Fibroblast of skin of scalp (primary cell): ENCODE results near the gene GPAM.
A peak's percentile ranks its signal among the peaks of the same experiment; 100 is the strongest.

Experiments
- DNase-seq: peaks from one replicate; pipeline ENCODE4 v3.0.0-alpha.2; 2013

The GPAM gene

DNA sequence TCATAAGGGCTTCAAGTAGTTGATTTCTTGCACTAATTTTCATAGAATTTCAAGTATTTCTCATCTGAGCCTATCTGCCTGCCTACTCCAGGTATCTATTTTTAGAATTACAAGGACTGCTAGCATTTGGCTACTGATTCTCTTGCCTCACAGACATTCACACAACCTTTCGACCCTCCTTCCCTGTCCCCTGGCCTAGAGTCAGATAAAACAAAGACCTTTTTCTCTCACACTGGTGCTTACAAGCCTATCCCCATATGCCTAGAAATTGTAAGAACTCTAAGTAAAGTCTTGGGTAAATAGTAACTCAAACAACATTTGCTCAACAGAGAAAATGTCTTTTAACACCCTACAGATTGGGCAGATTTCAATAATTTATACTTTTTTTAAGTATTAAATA, 6.3 kb downstream of the GPAM start:
- DNase-seq: peak; percentile 21

DNA sequence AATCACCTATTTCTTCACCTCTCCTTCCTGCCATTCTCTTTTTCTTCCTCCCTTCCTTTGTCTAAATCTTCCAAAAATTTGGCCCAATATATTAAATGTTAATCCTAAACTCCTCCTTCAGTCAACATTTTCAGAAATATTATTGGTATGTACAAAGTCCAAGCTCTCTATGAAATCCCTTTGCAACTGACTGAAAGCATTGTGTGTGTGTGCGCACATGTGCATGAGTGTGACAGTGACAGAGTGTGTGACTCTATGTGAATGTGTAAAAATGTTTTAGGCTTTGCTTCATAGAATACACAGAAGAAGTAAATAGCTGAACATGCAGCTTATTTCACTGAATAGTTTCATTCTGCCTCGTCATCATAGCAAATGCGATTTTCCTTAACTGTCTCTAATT, 7.0 kb downstream of the GPAM start:
- DNase-seq: no peak

DNA sequence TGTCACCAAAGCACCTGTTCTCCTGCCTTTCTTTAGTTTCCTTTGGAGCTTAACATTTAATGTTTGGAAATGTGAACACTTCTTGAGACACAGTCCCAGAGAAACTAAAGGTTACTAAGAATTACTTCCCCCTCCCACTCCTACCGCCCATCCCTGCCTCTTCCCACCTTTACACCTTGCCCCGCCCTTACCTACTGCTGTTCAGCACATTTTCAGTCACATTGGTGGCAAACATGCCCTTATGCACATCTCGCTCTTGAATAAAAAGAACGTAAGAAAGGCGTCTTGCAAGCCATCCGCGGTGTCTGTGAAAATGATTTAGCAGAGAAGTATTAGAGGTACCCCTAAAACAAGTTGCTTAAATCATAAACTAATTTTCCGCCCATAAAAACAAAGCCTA, 8.2 kb downstream of the GPAM start:
- no peak for DNase-seq

DNA sequence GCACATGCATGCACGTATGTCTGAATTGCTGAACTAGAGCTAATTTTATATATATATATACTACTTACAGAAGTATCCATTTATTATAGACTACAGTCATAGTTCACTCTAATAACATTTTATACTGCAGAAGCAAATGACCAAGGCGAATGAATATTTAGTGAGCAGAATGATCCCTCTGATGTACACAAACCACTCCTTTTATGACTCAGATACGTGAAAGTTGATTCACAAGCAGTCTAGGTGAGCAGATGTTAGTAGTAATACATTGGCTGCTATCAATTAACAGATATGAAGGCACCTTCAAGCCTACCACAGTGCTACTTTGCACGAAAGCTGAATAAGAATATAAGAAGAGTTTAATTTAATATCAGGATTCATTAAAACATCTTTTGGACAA, 10.4 kb downstream of the GPAM start:
- no peak for DNase-seq

DNA sequence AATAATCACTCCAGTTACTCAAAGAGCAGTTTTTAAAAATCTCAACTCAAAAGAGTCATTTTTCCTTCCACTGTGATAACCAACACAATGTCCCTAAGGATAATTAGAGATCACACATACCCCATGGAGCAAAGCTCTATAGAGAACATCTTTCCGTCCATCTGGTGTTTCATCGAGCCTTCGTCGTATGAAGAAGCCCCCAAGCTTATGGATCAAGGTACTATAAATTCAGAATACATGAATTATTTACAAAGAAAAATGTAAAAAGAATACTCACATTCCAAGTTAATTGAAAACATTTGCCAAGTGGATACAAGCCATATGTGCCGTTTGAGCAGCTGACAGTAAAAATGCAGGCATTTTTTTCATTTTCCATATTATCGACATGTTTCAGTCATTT, 14.8 kb downstream of the GPAM start:
- DNase-seq: no peak

DNA sequence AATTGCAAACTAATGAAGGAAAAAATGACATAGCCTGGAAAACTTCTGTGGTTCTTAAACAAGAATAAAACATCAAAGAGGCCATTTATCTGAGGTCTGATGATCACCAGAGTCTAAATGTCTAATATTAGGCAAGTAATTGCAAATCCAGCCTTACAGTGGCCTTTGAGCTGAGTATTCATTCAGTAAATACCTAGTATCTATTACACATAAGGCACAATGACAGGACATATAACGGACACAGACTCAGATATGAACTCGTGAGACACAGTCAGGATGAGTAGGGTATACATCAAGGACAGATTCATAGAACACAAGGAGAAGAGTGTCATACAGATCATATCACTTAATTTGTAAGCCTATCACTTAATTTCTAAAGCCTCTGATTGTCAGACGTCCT, 16.8 kb downstream of the GPAM start:
- DNase-seq: no peak

DNA sequence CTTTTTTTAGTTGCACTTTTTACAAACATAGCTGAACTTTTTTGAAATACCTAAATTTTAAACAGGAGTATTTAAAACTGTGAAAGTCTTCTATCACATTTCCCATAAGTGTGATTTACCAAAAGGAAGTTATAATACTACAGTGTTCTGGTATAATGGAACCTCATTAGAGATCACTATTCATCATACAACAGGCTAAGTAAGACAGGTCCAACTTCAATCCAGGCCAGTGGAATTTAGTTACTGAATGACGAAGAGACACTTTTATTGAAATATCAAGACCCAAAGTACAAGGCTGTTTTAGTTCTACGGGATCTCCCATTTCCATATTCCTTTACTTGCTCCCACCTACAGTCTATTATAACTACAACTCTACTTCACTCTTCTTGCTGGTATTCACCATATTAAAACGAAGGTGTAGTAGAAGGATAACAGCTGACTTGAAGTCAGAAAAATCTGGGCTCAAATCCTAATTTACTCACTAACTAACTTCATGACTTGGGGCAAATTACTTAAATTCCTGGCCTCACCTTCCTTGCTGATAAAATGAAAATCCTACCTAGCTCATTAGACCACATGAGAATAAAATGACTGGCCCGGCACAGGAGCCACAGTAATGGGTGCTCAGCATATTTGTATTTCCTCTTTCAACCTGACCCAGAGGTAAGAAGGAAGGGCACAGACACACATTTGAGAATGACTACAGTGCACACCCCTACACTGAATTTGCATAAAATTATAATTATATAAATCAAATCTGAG, 21.6 kb downstream of the GPAM start:
- no peak for DNase-seq

DNA sequence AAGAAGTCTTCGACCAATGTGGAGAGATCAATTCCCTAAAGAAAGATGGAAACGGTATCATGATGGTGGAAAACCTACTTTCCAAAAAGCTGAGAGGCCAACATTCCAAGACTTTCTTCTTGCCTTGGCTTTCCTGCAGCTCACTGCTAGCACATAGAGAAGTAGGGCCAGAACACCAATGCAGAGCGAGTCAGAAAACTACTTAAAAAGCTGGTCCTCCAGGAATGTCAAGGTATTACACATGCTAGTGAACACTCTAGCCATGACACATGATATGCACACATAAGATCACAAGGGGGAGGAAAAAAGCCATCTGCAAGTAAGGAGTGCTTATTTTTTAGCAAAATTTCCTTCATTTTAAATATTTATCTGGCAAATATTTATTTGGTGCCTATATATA, 22.7 kb downstream of the GPAM start:
- no peak for DNase-seq

DNA sequence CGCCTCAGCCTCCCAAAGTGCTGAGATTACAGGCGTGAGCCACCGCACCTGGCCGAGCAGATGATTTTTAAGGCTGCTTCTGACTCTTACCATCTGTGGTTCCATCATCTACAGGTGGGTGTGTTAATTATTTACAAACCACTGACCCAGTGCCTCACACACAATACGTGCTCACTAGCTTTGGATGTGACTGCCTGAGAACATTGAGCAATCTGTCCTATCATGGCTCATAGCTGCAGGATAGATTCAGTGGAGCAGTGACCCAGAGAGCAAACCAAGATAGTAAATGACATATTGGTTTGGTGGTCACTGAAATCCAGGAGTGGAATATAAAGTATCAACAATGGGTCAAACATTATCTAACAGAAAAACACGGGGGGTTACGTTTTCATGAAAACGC, 24.1 kb downstream of the GPAM start:
- no peak for DNase-seq

DNA sequence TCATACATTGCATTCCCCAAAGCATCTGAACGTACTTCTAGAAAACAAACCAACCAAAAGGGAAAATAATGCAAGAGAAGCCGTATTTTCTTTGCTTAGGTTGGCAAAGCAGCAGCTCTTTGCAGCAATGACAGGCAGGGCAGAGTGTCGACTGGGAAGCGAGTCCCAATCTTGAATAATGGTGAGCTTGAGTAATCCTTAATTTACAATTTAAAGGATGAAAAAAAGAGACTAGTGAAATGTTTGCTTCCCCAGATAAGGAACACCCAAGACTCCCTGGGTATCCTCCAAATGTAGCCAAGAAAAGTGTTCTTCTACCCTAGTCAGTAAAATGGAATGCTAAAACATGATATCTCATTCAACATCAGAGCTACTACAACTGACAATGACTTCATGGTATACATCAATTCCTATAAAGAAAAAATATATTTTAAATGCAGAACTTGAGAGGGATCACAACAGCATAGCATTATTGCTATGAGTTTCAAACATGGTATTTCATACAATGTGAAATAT, 32.0 kb downstream of the GPAM start:
- no peak for DNase-seq

DNA sequence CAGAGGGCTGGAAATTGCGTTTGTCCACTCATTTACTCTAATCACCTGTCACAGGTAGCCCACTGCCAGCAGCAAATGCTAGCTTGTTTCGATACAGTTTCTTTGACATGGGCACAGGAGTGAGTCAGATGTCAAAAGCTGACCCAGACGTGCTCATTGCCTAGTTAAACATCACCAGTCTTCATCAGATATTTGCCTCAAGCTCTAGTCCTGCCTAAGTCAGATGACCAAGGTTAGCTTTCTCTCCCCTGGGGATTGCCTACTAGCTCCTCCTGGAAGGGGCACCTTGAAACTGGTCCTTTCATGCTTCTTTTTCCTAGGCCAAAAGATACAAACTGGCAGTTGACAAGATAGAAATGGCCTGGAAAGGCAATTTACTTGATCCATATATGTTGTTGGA, 35.2 kb downstream of the GPAM start:
- DNase-seq: no peak

DNA sequence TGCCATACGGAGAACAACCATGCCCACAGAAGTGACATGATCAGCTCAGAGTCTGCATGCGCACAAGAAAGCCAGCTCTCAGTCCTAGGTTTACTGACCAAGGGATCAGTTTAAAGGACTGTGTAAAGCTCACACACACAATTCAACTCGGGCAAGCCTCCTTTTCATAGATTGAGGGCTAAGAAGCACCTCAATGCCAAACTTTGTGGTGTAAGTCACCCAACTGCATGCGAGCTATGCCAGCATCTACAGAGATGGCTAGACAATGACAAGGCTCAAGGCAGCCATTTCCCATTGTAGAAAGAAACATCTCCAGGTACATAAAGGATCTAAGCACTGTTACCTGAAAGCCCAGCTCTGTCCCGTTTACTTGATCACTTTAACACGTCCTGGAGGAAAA, 36.8 kb downstream of the GPAM start:
- no peak for DNase-seq

DNA sequence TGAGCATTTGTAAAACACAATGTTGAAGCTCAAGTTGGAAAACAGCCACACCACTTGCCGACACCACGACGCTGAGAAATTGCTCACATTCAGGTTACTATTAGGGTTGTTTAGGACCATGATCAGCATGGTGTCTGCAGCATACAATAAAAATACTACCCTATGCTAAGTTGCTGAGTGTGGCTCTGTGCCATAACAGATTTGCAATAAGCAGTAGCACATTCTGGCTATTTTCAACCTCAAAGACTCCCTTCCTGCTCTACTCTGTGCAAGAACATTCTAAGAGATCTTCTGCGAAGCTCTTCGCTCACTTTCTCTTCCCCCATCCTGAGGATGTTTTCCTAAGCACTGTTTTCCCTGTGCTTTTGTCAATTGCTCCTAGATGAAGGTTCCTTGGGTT, 38.3 kb downstream of the GPAM start:
- no peak for DNase-seq

DNA sequence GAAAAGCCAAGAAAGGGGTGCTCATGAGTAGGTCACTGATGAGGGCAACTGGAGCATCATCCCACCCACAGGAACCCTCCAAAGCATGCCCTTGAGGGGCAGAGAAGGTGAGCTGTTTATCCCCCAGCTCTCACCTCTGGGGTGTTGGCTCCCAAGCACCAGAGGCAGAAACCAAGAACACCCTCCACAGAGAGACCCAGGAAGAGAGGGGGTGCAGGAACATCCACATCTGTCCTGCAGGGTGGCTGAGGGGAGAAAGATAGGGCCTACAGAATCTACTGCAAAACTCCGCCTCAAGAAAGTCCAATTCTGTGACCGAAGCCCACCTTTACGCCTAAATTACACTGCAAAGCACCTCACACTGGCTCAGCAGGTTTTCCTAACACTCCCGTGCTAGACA, 40.1 kb downstream of the GPAM start:
- DNase-seq: no peak

DNA sequence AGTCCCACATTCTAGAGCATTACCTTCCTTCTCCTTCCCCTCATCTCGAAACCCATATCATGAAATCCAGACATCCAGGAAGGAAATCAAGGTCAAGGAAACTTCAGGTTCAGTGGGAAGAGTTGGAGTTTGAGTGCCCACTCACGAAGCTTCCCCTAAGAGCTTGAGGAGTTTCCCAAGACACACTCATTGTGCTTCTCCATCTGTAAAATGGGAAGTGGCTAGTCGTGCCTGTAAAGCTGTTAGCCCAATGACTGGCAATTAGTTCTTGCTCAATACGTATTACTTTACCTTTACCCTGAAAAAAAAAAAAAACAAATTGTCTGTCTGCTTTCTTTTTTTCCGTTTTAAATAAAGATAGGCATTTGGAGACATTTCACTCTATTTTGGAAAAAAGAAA, 42.3 kb downstream of the GPAM start:
- no peak for DNase-seq

DNA sequence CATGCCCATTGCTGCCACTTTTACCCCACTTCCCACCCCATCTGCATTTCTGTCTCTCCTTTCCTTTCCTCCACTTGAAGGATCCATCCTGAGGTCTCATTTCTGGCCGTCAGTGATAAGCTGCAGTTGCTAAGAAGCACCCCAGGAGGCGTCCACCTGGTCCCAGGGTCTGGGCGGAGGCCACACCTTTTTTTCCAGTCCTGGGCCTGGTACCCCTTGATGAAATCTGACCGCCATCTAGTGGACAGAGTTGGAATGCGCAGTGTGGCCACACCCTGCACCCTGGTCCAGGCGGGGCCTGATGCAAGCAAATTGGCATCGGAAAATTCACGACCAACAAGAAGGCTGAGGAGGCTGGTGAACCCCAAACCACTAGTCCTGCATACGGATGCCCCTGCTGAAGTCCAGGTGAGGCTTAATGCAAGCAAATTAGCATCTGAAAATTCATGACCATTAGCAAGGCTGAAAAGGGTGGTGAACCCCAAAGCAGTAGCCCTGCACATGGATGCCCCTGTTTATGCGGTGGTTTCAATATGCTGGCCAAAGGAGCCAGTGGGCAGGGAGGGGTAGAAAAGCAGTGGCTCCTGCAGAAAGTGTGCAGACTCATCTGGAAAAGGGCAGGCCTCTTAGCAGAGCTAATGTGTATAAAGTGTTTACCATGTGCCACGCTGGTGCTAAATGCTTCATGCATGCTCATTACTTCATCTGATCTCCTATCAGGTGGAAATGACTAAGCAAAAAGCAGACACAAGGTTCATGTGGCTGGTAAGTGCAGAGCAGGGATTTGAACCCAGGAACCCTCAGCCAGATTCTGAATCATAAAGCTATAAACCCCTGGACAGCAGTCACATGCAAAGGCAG, 43.2 kb downstream of the GPAM start:
- peak; percentile 65 for DNase-seq

DNA sequence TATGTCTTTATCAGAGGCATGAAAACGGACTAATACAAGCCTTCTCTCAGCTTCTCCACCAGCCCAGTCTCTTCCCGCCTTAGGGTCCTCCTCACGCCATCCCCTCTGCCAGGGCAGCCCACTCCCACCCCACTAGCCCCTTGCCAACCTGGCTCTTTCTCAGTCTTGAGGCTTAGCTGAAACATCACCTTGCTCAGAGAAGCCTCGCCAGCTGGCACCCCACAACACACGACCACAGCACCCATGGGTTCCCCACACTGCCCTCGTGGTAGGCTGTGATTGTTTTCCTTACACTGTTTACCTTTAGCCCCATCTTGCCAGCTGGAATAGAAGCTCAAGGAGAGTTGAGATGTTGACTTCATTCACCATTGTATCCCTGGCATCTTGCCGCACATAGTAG, 44.4 kb downstream of the GPAM start:
- DNase-seq: no peak

DNA sequence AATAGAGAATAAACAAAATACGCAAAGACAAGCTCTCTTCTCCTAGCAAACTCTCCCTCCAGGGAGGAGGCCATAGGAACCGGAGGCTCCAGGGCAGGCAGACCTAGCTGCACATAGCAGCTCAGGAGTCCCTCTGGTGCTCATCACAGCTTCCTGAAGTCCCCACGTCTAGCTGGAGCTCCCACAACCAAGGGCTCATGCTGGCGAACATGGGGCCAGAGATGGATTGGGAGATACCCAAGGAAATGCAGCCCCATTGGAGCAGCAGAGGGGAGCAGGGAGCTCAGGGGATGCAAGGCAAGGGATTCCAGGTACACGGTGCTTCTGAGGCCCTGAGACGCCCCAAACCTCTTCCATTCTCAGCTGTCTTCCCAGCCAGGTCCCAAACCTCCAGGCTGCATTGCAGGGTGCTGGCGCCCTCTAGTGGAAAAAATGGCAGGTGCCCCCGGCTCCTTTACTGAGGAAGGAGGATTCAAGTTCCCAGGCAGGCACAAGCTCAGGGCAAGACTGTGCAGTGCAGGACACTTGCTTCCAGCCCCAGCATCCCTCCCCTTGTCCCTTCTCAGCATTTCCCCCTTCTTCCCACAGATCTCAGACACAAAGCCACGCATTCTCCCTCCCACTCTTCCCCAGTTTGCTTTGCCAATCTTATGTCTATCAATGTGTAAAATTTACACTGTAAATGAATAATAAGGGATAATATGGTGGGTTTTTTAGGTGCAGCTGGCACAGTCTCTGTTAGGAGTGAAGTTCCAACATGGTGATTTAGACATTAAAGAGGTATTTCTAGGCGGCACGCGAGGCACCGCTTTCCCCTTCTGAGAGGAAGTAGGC, 46.2 kb downstream of the GPAM start:
- peak; percentile 65 for DNase-seq

DNA sequence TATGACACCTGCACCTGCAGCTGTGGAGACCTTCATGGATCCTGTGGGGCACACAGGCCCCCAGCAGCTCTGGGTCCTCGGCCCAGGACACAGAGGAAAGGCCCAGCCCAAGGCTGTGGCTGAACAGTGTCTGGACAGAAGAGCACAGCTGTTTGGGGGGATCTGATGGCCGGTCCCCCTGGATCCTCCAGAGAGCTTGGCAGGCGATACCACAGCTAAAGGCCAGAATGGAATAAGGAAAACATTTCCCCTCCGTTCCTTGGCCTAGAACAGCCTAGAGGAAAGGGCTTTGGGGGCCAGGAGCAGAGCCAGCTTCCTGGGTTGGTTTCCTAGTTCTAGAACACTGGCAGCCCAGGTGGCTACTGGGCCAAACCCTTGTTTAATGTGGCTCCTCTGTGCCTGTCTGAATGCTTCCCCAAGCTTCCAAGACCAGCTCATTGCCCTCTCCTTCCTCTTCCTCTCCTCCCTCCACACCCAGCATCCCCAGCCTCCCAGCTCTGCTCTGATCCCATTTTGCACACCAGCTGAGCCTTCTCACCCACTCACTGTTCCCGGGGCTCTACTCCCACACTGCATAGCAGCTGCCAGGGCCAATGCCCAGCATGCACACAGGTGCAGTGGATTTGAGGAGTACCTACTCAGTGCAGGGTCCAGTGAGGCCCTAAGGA, 46.9 kb downstream of the GPAM start:
- DNase-seq: no peak

DNA sequence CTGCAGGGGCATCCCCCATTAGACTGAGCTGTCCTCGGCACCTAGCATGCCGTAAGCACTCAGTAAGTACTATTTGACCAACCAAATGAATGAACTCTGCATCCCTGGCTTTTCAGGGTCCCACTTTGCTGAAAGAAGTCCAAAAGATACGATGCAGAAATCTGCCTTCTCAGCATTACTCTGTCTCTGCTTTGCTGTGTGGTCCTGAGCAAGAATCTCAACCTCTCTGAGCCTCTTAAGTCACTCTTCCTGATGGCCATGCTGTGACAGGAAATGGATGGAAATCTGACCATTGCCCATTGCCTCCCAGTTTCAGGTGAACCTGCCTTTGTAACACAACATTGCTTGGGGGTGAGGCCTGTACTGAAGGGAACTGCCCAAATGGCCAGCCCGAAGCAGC, 48.0 kb downstream of the GPAM start:
- no peak for DNase-seq

DNA sequence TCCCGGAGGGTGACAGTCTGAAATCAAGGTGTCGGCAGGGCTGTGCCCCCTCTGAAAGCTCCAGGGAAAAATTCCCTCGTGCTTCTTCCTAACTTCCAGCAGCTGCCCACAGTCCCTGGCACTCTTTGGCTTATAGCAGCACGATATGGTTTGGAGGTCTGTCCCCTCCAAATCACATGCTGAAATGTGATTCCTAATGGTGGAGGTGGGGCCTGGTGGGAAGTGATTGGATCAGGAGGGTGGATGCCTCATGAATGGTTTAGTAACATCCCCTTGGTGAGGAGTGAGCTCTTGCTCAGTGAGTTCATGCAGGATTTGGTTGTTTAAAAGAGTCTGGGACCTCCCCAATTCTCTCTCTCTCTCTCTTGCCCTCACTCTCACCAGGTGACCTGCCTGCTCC, 51.1 kb downstream of the GPAM start:
- no peak for DNase-seq

DNA sequence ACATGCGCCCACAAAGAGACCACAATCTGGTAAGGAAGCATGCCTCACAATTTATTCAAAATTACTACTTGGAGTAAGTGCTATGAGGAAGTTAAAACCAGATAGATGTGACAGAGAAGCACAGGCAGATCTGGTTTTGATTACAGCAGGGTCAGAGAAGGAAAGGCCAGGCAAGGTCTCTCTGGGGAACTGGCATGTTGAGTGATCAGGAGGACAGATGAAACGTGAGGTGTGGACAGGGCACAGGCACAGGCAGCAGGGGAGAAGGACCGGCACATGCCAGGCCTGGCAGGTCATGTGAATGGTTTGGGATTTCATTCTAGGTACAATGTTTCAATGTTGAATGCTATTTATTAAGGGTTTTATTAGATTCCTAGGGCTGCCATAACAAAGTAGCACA, 51.6 kb downstream of the GPAM start:
- DNase-seq: no peak

DNA sequence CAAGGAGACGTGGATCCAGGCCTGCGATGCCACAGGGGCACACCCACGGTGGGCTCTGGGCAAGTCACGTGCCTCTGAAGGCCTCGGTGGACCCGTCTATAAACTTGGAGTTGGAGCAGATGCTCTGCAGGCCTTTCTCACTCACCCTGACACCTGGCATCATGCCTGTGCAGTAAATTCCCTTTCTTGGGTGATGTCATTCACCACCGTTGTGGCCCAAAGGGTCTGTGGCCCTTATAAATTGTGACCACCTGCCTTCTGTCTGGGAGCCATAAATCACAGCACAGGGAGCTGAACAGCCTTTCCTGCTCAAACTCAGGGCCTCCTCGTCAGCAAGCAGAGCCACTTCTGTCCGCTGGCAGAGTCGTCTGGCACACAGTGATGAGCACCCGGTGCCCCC, 52.2 kb downstream of the GPAM start:
- no peak for DNase-seq
